ENCODE results near the gene MAN1C1.

- TF ChIP-seq, protein P1, sequence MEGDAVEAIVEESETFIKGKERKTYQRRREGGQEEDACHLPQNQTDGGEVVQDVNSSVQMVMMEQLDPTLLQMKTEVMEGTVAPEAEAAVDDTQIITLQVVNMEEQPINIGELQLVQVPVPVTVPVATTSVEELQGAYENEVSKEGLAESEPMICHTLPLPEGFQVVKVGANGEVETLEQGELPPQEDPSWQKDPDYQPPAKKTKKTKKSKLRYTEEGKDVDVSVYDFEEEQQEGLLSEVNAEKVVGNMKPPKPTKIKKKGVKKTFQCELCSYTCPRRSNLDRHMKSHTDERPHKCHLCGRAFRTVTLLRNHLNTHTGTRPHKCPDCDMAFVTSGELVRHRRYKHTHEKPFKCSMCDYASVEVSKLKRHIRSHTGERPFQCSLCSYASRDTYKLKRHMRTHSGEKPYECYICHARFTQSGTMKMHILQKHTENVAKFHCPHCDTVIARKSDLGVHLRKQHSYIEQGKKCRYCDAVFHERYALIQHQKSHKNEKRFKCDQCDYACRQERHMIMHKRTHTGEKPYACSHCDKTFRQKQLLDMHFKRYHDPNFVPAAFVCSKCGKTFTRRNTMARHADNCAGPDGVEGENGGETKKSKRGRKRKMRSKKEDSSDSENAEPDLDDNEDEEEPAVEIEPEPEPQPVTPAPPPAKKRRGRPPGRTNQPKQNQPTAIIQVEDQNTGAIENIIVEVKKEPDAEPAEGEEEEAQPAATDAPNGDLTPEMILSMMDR (IDR thresholded peaks at IDR 0.05; ENCODE audit: extremely low read depth in 1 of 2, insufficient read depth in 1 of 2, low read depth in 1 of 2, low read length in 2 of 2) = no peak
- TF ChIP-seq POLR2A (IDR thresholded peaks at IDR 0.05; ENCODE audit: low read depth, low read length) = no peak
- TF ChIP-seq MAX (IDR thresholded peaks at IDR 0.05; ENCODE audit: insufficient read depth, insufficient read length) = no peak
Observed at GRCh38 chr1:25573591-25573930, 43.0 kb upstream of the MAN1C1 start.

Data from endothelial cell of umbilical vein (primary cell).